PC-3 (cell line): ENCODE data around the gene CNTD1. TPM values are rescaled to one million over a fixed set of nuclear protein-coding genes. Genes with fewer than 3 reads are reported as not detected.

ENCODE experiments used
- ATAC-seq: fragments of 200-7000 bp; cut with Tn5 transposase; 2 replicates; pipeline ENCODE4 v1.9.1; 2020; ENCODE audit warnings: mild to moderate bottlenecking, moderate library complexity
- BruUV-seq: library from RNA; stranded (reverse); fragments of 400-500 nt; replicated peaks from 2 replicates; lab custom pipeline; 2021; lab: Mats Ljungman, UMichigan
- CTCF ChIA-PET: fragments of 300-600 bp; sonication (Branson Sonifier 250); formaldehyde crosslinking; loops from one replicate; lab custom pipeline; 2022; ENCODE audit warnings: antibody characterized with exemption; lab: Charles Lee
- POLR2A ChIA-PET: fragments of 300-600 bp; sonication (Branson Sonifier 250); formaldehyde crosslinking; loops from one replicate; lab custom pipeline; 2022; ENCODE audit warnings: antibody characterized with exemption; ENCODE audit not compliant: unreplicated experiment; lab: Charles Lee
- DNase-seq: peaks from one replicate; pipeline ENCODE4 v3.0.0-alpha.2; 2015
- H2AFZ ChIP-seq: fragments of 300-600 bp; sonication (generic); 2 replicates; pipeline ENCODE4 v1.6.0; 2016; ENCODE audit warnings: antibody characterized with exemption, low read length
- H3F3A ChIP-seq: fragments of 300-600 bp; sonication (generic); one replicate; pipeline ENCODE4 v1.6.0; 2017; ENCODE audit warnings: antibody characterized with exemption, low read length, control low read depth, mild to moderate bottlenecking; ENCODE audit not compliant: unreplicated experiment
- H3K27ac ChIP-seq: fragments of 300-600 bp; sonication (generic); 2 replicates; pipeline ENCODE4 v1.5.1; 2016; ENCODE audit warnings: mild to moderate bottlenecking, low read length
- H3K27me3 ChIP-seq: fragments of 300-600 bp; sonication (generic); 2 replicates; pipeline ENCODE4 v1.6.1; 2016; ENCODE audit warnings: low read length, mixed read lengths
- H3K36me3 ChIP-seq: fragments of 300-600 bp; sonication (generic); 2 replicates; pipeline ENCODE4 v1.6.1; 2016; ENCODE audit warnings: low read depth, mixed run types, low read length, mixed read lengths
- H3K4me1 ChIP-seq: fragments of 300-600 bp; sonication (generic); 2 replicates; pipeline ENCODE4 v1.5.1; 2016; ENCODE audit warnings: low read length; ENCODE audit not compliant: insufficient read depth
- H3K4me2 ChIP-seq: fragments of 300-600 bp; sonication (generic); 2 replicates; pipeline ENCODE4 v1.6.0; 2016; ENCODE audit warnings: low read length
- H3K4me3 ChIP-seq: fragments of 300-600 bp; sonication (generic); 2 replicates; pipeline ENCODE4 v1.5.1; 2016; ENCODE audit warnings: mild to moderate bottlenecking, low read length, mixed read lengths
- H3K79me2 ChIP-seq: fragments of 300-600 bp; sonication (generic); 2 replicates; pipeline ENCODE4 v1.6.1; 2017; ENCODE audit warnings: low read length, mixed read lengths
- H3K9ac ChIP-seq: fragments of 300-600 bp; sonication (generic); 2 replicates; pipeline ENCODE4 v1.6.0; 2016; ENCODE audit warnings: mild to moderate bottlenecking, low read length
- H3K9me2 ChIP-seq: fragments of 300-600 bp; sonication (generic); replicated peaks from 2 replicates; pipeline ENCODE4 v1.6.1; 2016; ENCODE audit warnings: mixed run types, low read length, mixed read lengths
- H3K9me3 ChIP-seq: fragments of 300-600 bp; sonication (generic); 2 replicates; pipeline ENCODE4 v1.6.1; 2016; ENCODE audit warnings: low read length, mixed read lengths
- H4K20me1 ChIP-seq: fragments of 300-600 bp; sonication (generic); 2 replicates; pipeline ENCODE4 v1.6.1; 2016; ENCODE audit warnings: low read length, mixed read lengths
- CTCF ChIP-seq: fragments of 300-600 bp; sonication (generic); conservative IDR thresholded peaks from 2 replicates; pipeline ENCODE4 v1.5.1; 2017; ENCODE audit warnings: antibody characterized with exemption, low read depth, mild to moderate bottlenecking, low read length
- EZH2 ChIP-seq: fragments of 300-600 bp; sonication (generic); IDR thresholded peaks from one replicate; pipeline ENCODE4 v1.6.1; 2017; ENCODE audit warnings: antibody characterized with exemption, mild to moderate bottlenecking, low read length; ENCODE audit not compliant: unreplicated experiment
- EZH2phosphoT487 ChIP-seq: fragments of 300-600 bp; sonication (generic); IDR thresholded peaks from 2 replicates; pipeline ENCODE4 v1.6.1; 2018; ENCODE audit warnings: mild to moderate bottlenecking, antibody characterized with exemption, low read length, borderline replicate concordance
- intact Hi-C: fragments of 100-400 bp; cut with micrococcal nuclease; formaldehyde crosslinking; loops from 2 replicates; pipeline ENCODE4 v1.9.0; 2023
- total RNA-seq: library from RNA; depleted of rRNA; stranded (reverse); fragments of >200 nt; gene quantifications from 2 replicates; pipeline ENCODE4 v1.2.3, GENCODE V29; 2014

The CNTD1 gene
- total RNA-seq, 1 experiment from 2014 or later = not detected

DNA sequence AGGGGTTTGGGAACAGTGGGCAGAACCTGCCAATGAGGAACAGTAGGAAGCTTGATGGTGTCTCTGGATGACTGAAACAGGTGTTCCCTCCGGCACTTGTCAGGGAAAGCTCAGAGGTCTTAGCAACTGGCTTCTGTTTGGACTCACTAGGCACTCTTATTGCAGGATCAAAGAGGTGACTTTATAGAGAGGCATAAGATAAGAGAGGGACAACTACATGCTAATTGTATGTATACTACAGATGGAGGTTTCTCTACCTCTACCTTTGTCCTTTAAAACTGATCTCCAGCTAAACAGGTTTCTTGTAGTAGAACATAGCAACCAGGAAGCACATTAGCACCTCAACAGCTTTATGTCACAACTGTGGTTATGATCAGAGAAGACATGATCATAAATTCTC lies 7.6 kb downstream of the CNTD1 start:
- POLR2A ChIA-PET = interaction anchor here (0.6 to 1.0 kb wide), 3 partner anchors 16 to 43 kb away, joined by 3 to 6 read pairs (median 3); partner anchors contain the start of gene BECN1
- Histone ChIP-seq H2AFZ (no peak overlapping the region), H3F3A (no peaks in the 10 kb centered on the region), H3K27me3 (no peaks in the 10 kb centered on the region), H4K20me1 (no peaks in the 10 kb centered on the region), H3K36me3 (no peaks in the 10 kb centered on the region; the same call in 1 of the 2 replicates), H3K4me2 (no peak overlapping the region), H3K4me3 (no peak overlapping the region), H3K9me3 (no peaks in the 10 kb centered on the region), H3K9ac (no peak overlapping the region), H3K4me1 (peaks cover 14% of the 10 kb centered on the region), H3K27ac (no peak overlapping the region), H3K79me2 (no peaks in the 10 kb centered on the region), H3K9me2 (no peaks in the 10 kb centered on the region)
- CTCF ChIA-PET = no interaction called here
- TF ChIP-seq EZH2 (no peak), EZH2phosphoT487 (no peak), CTCF (no peak)
- no peak for ATAC-seq
- DNase-seq = no peak
- no TSS peak for BruUV-seq
- intact Hi-C loops = no loop called here

DNA sequence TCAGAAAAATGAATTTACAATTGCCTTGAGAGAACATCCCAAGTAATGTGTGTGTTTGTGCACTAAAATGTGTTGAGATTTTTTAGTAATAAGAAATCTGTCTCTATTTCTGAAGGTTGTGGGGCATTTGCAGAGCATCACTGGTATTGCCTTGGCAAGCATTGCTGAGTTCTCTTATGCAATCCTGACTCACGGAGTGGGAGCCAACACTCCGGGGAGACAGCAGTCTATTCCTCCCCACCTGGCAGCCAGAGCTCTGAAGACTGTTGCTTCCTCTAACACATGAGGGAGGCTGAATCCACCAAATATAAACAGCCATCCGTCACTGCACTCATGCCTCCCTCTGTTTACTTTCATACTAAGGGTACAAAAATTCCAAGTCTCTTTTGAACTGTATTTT lies 10.6 kb downstream of the CNTD1 start:
- Histone ChIP-seq H3K4me3 (no peak overlapping the region), H3K79me2 (no peaks in the 10 kb centered on the region), H2AFZ (no peak overlapping the region), H3K9me2 (no peaks in the 10 kb centered on the region), H3K27ac (no peak overlapping the region), H3K9me3 (no peaks in the 10 kb centered on the region), H3K4me1 (no peaks in the 10 kb centered on the region), H4K20me1 (no peaks in the 10 kb centered on the region), H3K9ac (no peak overlapping the region), H3K4me2 (no peak overlapping the region), H3K36me3 (peaks cover 3% of the 10 kb centered on the region; the same call in 1 of the 2 replicates), H3F3A (no peaks in the 10 kb centered on the region), H3K27me3 (no peaks in the 10 kb centered on the region)
- ChIA-PET CTCF (no interaction called here), POLR2A (no interaction called here)
- ATAC-seq (peak; percentile 50), DNase-seq (peak; percentile 48)
- no TSS peak for BruUV-seq
- no peak for TF ChIP-seq CTCF
- no peak for TF ChIP-seq EZH2
- TF ChIP-seq EZH2phosphoT487 = no peak
- intact Hi-C loops = no loop called here

DNA sequence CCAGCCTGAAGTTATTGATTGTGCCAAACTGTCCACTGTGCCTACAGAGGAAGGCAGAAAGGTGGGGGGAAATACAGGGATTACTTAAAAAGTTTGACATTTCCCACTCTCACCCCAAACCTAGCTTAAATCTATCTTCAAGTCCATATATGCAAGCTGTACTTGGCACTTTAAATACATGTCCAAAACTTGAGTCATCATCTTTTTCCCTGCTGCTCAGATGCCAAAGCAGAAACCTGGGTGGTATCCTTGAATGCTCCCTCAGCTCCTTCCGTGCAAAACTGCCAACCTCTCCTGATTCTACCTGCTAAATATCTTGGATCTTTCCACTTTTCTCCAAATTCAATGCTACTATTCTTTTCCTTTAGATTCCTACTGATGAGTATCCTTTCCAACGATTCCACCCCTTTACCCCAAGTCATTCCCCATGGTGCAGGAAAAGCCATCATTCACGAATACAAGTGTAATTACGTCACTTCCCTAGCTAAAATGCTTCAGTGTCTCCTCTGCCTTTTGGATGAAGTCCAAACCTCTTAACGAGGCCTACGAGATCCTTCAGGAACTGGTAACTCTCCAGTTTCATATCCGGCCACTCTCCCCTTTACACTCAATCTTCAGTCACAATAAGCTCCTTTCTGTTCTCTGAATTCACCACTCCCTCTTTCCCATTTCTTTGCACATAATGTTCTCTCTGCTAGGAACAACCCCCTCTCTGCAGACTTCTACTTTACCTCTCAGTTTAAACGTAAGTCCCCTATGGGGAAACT lies 16.2 kb downstream of the CNTD1 start:
- Histone ChIP-seq H3K4me1 (no peaks in the 10 kb centered on the region), H3F3A (no peaks in the 10 kb centered on the region), H3K9me3 (no peaks in the 10 kb centered on the region), H3K4me2 (no peak overlapping the region), H3K79me2 (no peaks in the 10 kb centered on the region), H3K9ac (no peak overlapping the region), H3K4me3 (no peak overlapping the region), H3K27ac (no peak overlapping the region), H3K36me3 (peaks cover 39% of the 10 kb centered on the region), H2AFZ (no peak overlapping the region), H3K27me3 (no peaks in the 10 kb centered on the region), H4K20me1 (no peaks in the 10 kb centered on the region), H3K9me2 (no peaks in the 10 kb centered on the region)
- intact Hi-C loops = no loop called here
- no TSS peak for BruUV-seq
- ATAC-seq (no peak), DNase-seq (no peak)
- CTCF ChIA-PET = no interaction called here
- no peak for TF ChIP-seq EZH2phosphoT487
- TF ChIP-seq EZH2 = no peak
- POLR2A ChIA-PET = no interaction called here
